Measurements from ENCODE around the gene GGN. TPM values are rescaled to one million over a fixed set of nuclear protein-coding genes. Genes with fewer than 3 reads are reported as not detected.

Gene GGN
- total RNA-seq, 1 experiment from 2014 or later = 0.47 TPM

GRCh38 chr19:38391911-38392464 lies 4.2 kb upstream of the GGN start:
- intact Hi-C loops (cut with micrococcal nuclease) = no loop called here
- no peaks in the 10 kb centered on the region for H3K79me2 ChIP-seq (ENCODE audit: insufficient read depth, low read length)
- no peaks in the 10 kb centered on the region for H3K27me3 ChIP-seq (ENCODE audit: insufficient read depth, low read length)
- H4K20me1 ChIP-seq (ENCODE audit: insufficient read depth) = no peaks in the 10 kb centered on the region
- H3K4me2 ChIP-seq (ENCODE audit: low read length) = no peak overlapping the region
- BruUV-seq (replicated peaks) = no TSS peak
- H3K9me3 ChIP-seq (ENCODE audit: control insufficient read depth in 1 of 2, insufficient read depth in 1 of 2, low read depth in 1 of 2, low read length in 2 of 2) = no peaks in the 10 kb centered on the region
- H3K36me3 ChIP-seq (ENCODE audit: control insufficient read depth in 1 of 2, insufficient read depth in 2 of 2, low read length in 2 of 2) = no peaks in the 10 kb centered on the region; a peak in 1 of 4 replicates
- peaks cover 11 to 48% of the 10 kb centered on the region in 2 experiments for H3K4me1 ChIP-seq (ENCODE audit: control insufficient read depth in 1 of 2, insufficient read depth in 2 of 2, low read length in 2 of 2)
- no peak overlapping the region for H3K4me3 ChIP-seq (replicated peaks in 1 of 2; ENCODE audit: low read depth in 1 of 2, low read length in 2 of 2)
- no peak for ATAC-seq
- POLR2A ChIA-PET = no interaction called here
- TF ChIP-seq POLR2A (IDR thresholded peaks at IDR 0.05; ENCODE audit: borderline replicate concordance, extremely low read depth, insufficient read depth, insufficient read length) (no peak), ZBTB33 (IDR thresholded peaks at IDR 0.05; ENCODE audit: extremely low read depth, insufficient replicate concordance, low read length) (no peak), TCF7L2 (IDR thresholded peaks at IDR 0.05; ENCODE audit: borderline replicate concordance, extremely low read depth, insufficient read depth, insufficient read length) (no peak), SIN3A (IDR thresholded peaks at IDR 0.05; ENCODE audit: low read depth) (no peak), EZH2 (IDR thresholded peaks at IDR 0.05) (no peak), FOSL1 (IDR thresholded peaks at IDR 0.05; ENCODE audit: low read depth) (no peak), JUND (IDR thresholded peaks at IDR 0.05) (no peak), EGR1 (IDR thresholded peaks at IDR 0.05; ENCODE audit: low read depth) (no peak), EZH2phosphoT487 (IDR thresholded peaks at IDR 0.05; ENCODE audit: borderline replicate concordance) (no peak), SP1 (IDR thresholded peaks at IDR 0.05; ENCODE audit: low read depth) (no peak), RAD21 (IDR thresholded peaks at IDR 0.05; ENCODE audit: low read depth) (no peak)
- TF ChIP-seq, protein P1, sequence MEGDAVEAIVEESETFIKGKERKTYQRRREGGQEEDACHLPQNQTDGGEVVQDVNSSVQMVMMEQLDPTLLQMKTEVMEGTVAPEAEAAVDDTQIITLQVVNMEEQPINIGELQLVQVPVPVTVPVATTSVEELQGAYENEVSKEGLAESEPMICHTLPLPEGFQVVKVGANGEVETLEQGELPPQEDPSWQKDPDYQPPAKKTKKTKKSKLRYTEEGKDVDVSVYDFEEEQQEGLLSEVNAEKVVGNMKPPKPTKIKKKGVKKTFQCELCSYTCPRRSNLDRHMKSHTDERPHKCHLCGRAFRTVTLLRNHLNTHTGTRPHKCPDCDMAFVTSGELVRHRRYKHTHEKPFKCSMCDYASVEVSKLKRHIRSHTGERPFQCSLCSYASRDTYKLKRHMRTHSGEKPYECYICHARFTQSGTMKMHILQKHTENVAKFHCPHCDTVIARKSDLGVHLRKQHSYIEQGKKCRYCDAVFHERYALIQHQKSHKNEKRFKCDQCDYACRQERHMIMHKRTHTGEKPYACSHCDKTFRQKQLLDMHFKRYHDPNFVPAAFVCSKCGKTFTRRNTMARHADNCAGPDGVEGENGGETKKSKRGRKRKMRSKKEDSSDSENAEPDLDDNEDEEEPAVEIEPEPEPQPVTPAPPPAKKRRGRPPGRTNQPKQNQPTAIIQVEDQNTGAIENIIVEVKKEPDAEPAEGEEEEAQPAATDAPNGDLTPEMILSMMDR (IDR thresholded peaks at IDR 0.05 in 2 of 3, conservative IDR thresholded peaks at IDR 0.05 in 1 of 3; ENCODE audit: borderline replicate concordance in 1 of 3, insufficient read depth in 1 of 3, low read depth in 2 of 3, low read length in 2 of 3) = no peak
- TF ChIP-seq, protein P2, sequence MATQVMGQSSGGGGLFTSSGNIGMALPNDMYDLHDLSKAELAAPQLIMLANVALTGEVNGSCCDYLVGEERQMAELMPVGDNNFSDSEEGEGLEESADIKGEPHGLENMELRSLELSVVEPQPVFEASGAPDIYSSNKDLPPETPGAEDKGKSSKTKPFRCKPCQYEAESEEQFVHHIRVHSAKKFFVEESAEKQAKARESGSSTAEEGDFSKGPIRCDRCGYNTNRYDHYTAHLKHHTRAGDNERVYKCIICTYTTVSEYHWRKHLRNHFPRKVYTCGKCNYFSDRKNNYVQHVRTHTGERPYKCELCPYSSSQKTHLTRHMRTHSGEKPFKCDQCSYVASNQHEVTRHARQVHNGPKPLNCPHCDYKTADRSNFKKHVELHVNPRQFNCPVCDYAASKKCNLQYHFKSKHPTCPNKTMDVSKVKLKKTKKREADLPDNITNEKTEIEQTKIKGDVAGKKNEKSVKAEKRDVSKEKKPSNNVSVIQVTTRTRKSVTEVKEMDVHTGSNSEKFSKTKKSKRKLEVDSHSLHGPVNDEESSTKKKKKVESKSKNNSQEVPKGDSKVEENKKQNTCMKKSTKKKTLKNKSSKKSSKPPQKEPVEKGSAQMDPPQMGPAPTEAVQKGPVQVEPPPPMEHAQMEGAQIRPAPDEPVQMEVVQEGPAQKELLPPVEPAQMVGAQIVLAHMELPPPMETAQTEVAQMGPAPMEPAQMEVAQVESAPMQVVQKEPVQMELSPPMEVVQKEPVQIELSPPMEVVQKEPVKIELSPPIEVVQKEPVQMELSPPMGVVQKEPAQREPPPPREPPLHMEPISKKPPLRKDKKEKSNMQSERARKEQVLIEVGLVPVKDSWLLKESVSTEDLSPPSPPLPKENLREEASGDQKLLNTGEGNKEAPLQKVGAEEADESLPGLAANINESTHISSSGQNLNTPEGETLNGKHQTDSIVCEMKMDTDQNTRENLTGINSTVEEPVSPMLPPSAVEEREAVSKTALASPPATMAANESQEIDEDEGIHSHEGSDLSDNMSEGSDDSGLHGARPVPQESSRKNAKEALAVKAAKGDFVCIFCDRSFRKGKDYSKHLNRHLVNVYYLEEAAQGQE (IDR thresholded peaks at IDR 0.05; ENCODE audit: low read depth) = no peak
- H3K9ac ChIP-seq (ENCODE audit: low read length) = no peak overlapping the region
- H2AFZ ChIP-seq (ENCODE audit: low read depth, low read length, poor library complexity, severe bottlenecking) = no peak overlapping the region
- no peaks in the 10 kb centered on the region for H3K9me2 ChIP-seq (ENCODE audit: insufficient read depth)
- no peak overlapping the region for H3K27ac ChIP-seq (ENCODE audit: low read depth, low read length)
- CTCF ChIA-PET = interaction anchor here (4.0 kb wide), 1 partner anchor 11 kb away, joined by 18 read pairs; the partner anchor contains the start of gene FAM98C
- RAD21 ChIA-PET (ENCODE audit: low non-redundant PET in 1 of 2, low total read pairs in 2 of 2, uncharacterized antibody in 2 of 2, unreplicated experiment in 2 of 2) = no interaction called here
- DNase-seq (ENCODE audit: low read depth, low spot score) = no peak

Measured in HCT116 (cell line).